Stimulated activated naive CD4-positive, alpha-beta T cell (primary cell): ENCODE measurements around the gene ZNF529.
"Not testable (repeated sequence)": the region's sequence is repeated elsewhere in the genome, so short reads cannot be mapped to it uniquely, and the experiment has no call there.

ENCODE experiments used
- DNase-seq, 6 experiments: peaks; one replicate each; lab custom pipeline; 2025; lab: John Stamatoyannopoulos, UW

ZNF529 gene

DNA sequence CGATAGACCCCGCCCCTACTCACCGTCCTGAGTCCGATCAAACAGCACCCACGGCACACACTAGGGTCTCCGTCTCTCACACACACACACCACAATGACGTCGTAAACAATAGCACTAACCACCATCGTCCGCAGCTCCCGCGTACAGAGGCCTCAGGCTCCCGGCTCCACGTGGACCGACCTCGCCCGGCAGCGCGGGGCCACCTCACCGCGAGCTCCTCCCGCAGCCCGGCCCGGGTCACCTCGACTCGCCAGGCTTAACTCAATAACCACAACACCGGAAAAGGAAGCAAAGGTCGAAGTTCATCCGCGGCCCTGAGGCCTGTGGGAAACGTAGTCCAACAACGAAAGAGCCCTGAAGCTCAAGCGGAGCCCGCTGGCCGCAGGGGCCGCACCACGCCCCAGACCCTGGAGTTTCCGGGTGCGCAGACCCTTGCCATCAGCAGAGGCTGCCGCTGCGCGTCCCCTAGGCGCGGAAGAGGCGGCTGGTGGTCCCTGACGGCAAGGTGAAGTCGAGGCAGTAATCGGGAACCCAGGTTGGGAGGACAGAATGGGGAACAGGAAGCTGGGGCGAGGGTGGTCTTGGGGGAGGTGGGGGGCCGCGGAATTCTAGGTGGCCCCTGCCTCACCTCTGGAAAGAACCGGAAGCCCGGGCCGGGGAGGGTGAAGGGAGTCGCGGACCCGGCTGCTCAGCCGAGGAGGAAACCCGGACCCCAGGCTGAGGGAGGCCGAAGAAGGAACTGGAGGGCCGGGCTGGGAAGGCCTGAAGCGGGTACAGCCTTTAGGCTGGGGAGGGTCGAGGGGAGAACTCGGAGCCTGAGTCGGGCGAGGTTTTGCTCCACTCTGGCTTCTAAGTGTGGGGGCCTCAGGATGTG lies at the start of gene ZNF529:
ZNF529 (minus strand) TSS at position 273 of the 875 bp plus-strand sequence. CDS start 946 bp downstream, outside the sequence.
- peak; percentile 79 to 93 (median 82) for DNase-seq

DNA sequence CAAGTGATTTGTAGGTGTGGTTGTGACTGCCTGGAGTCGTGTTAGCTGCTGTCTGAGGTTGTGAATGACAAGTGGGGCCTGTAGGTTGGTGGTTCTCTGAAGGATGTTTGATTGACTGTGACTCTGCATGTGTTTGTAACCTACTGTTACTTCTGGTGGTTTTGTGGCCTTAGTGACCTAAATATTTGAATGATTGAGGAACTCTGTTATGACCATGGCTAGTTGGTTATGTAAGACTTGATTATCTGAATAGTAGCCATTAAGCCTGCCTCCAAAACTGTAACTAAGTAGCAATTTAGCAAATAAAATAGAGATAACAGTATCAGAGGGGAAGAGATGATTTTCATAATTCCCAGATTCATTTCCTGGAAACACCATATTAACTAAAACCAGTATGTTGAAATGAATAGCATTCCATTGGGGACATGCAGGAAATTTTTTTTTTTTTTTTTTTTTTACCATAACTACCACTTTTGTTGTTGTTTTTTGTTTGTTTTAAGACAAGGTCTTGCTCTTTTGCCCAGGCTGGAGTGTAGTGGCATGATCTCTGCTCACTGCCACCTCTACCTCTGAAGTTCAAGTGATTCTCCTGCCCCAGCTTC lies 32.9 kb upstream of the ZNF529 start:
- no peak for DNase-seq

DNA sequence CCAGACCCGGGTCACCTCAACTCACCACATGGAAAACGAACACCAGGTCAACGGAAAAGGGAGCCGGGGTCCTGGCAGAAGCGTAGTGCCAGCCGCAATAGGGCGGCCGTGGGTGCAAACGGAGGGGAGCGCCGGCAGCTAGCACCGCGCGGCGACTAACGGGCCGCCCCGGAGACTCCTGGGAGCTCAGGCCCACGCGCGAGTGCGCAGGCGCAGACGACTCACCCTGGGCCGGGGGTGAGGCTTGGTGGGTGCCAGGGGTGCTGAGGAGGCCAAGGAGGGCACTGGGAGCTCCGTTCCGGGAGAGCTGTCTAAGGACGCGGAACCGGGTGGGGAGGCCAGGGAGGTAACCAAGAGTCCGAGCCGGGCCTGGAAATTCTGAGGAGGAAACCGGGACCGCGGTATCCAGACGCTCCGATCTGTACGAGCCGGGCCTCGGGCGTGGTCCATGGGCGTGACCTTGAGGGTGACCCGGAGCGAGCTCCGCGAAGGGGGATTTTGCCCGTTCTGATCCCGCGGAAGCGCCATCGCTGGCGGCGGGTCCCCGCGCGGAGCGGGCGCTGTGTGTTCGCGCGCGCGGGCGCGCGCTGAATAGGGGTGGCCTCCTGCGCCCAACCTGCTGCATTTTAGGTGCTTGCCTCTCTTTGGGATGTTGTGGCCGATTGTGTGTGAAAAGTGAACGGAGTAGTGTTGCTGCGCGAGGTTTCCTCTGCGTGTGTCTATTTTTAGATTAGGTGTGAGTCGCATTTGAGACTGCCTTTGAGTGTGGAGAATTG lies 32.2 kb upstream of the ZNF529 start, which contains the start of gene ZNF382:
ZNF382 (plus strand) TSS at position 213 of the 776 bp plus-strand sequence. CDS start 4,602 bp downstream, outside the sequence.
- DNase-seq, result peak; percentile 68 to 91 (median 80)

DNA sequence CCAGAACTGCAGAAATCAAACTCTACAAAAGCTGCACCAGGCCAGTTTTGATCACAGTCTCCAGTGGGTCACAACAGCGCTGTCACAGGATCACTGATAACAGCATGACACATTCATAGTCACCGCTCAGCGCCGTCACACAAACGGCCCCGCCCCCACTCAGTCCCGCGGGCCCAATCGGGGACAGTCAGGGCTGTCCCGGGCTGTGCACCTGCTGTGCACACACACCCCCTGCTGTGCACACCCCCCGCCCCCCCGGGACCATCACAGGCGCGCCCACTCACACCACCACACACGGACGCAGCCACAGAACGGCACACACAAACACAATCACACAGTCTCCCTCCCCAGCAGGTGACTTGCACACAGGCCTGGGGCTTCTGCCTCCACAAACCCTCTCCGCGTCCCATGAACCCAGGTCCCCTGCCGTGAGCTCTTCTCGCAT lies 31.6 kb upstream of the ZNF529 start:
- peak; percentile 68 to 88 (median 77) for DNase-seq

DNA sequence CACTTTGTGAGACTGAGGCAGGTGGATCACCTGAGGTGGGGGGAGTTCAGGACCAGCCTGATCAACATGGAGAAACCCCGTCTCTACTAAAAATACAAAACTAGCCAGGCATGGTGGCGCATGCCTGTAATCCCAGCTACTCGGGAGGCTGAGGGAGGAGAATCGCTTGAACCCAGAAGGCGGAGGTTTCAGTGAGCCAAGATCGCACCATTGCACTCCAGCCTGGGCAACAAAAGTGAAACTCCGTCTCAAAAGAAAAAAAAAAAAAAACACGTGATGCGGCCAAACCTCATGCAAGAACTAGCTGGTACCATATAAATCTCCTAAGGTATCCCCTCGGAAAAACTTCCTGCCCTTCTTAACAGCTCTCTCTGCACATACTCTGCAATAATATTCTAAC lies 29.6 kb upstream of the ZNF529 start:
- DNase-seq, result not testable (repeated sequence)

DNA sequence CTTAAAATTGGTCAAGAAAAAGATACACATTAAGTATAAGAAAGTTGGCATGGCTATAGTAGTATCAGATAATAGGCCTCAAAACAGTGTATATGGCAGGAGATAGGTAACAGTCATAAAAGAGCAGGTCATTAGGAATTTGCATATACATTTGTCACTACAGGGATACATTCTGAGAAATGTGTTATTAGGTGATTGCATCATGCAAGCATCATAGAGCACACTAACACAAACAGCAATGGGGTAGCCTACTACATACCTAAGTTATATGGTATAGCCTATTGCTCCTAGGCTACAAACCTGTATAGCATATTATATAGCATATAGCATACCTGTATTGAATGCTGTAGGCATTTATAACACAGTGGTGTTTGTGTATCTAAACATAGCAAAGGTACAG lies 6.2 kb upstream of the ZNF529 start:
- no peak for DNase-seq

DNA sequence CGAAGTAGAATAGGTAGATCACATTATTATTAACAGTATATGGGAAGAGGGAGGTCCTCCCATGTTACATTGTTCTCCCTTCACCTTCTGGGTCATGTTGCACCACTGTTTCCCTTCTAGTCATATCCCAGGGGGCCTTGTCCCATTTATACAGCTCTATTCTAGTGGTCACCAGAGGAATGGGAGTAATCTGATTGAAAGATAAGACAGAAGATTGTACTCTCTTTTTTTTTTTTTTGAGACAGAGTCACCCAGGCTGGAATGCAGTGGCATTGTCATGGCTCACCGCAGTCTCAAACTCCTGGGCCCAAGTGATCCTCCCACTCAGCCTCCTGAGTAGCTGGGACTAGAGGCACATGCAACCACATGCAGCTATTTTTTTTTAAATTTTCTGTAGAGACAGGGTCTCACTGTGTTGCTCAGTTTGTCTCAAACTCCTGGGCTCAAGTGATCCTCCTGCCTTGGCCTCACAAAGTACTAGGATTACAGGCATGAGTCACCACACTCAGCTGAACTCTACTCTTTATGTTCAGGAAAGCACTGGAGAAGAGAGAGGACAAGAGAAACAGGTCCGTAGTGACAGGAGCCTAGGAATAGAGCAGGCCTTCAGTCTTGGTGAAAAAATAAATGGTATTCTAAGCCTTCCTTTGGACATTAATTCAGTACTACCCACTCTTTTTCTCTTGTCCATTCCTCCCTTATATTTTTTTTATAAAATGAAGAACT lies 4.3 kb upstream of the ZNF529 start:
- DNase-seq, result no peak

DNA sequence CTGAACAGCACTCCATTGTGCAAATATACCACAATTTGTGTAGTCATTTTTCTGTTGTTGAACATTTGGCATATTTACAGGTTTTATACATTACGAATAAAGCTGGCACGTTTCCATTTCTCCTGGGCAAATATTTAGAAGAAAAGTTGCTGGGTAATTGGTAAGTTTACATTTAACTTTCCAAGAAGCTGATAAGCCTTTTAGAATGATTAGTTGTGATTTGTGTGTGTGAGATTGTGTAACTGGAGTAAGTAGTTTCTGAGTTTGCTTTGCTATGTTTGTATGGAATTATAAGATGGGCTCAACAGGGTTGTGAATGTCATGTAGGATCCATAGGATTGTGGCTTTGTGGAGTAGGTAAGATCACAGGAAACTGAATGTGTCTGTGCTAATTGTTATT lies 1.6 kb upstream of the ZNF529 start:
- DNase-seq, result no peak

DNA sequence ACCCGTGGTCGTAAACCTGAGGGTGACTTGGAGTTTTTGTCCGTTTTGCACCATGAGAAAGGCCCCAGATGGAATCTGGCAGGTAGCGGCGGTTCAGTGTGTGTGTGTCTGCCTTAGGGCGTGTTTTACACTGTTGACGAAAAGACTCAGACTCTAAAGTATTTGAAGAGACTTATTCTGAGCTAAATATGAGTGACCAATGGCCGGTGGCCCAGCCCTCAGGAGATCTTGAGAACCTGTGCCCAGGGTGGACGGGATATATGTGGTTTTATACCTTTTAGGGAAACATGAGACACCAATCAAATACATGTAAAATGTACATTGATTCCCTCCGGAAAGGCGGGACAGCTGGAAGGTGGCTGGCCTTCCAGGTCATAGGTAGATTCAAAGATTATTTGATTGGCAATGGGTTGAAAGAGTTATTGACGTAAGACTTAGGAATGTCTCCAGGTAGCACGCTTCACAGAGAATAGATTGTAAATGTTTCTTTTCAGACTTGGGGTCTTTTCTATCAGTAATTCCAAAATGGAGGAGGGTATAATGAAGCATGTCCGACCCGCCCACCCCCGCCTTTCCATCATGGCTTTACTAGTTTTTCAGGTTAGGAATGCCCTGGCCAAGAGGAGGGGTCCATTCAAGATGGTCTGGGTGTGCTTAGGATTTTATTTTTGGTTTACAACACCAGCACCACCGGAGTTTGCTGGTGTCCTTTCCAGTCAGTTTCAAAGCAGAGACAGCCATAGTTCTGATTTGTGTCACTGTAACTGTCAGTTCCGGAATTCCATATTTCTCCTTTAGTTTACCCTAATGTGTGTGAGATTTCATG lies 1.0 kb upstream of the ZNF529 start:
- DNase-seq, result peak in 1 of 6 experiments; percentile 23

DNA sequence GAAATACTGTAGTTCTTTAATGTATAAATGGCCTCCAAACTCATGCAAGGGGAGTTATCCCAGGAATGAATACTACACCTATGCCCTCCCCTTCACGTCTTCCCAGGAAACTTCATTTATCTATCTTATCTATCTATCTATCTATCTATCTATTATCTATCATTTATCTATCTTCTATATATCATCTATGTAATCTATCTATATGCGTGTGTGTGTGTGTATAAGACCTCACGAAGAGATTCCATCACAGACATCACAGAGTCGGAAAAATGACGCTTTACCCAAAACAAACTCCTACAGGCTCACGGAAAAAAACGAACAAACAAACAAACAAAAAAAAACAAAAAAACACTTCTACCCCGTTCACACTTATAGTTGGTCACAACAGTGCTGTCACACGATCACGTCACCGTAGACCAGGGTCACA lies 486 bp downstream of the ZNF529 start:
- no peak for DNase-seq

DNA sequence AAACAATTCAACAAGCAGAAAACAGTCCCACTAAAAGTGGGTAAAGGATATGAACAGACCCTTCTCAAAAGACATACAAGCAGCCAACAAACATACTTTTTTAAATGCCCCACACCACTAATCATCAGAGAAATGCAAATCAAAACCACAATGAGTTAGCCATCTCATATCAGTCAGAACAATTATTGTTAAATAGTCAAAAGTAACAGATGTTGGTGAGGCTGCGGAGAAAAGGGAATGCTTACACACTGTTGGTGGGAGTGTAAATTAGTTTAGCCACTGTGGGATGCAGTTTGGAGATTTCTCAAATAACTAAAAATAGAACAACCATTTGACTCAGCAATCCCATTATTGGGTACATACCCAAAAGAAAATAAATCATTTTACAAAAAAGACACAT lies 8.7 kb downstream of the ZNF529 start:
- DNase-seq, result no peak

DNA sequence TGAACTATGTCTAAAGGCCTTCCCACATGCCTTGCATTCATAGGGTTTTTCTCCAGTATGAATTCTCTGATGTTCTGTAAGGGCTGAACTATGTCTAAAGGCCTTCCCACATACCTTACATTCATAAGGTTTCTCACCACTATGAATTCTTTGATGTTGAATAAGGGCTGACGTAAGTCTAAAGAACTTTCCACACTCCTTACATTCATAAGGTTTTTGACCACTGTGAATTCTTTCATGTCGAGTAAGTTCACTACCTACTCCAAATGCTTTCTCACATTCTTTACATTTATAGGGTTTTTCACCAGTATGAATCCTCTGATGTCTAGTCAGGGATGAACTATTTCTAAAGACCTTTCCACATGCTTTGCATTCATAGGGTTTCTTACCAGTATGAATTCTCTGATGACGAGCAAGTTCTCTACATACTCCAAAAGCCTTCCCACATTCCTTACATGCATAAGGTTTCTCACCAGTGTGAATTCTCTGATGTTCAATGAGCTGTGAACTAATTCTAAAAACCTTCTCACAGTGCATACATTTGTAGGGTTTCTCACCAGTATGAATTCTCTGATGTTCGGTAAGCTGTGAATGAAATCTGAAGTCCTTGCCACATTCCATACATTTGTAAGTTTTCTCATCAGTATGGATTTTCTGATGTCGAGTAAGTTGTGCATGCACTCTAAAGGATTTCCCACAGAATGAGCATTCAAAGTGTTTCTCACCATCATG lies 25.9 kb downstream of the ZNF529 start:
- DNase-seq, result no peak

DNA sequence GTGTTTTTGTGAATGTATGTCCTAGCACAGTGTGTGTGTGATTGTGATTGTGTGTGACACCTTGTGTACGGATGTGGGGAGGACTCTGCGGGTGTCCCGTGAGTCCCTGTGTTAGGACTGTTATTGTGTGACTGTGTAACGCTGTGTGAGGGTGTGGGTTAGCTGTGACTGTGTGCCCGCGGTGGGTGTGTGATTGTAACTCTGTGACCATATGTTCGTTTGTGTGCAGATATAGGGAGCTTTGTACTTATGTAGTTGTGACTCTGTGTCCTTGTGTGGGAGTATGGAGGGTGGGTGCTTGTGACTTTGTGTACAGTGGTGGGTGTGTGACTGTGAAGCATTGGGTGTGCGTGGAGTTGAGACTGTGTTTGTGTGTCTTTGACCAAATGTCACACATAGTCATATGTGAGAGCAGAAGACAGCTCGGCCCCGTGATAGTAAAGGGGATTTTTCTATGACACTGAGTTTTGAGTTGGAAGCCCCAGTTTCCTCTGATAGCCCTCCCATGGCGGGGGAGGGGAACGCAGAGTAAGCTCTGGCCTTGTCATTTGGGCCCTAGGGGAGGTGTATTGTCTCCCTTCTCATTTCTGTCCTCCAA lies 44.1 kb downstream of the ZNF529 start:
- DNase-seq, result peak in 1 of 6 experiments; percentile 16

DNA sequence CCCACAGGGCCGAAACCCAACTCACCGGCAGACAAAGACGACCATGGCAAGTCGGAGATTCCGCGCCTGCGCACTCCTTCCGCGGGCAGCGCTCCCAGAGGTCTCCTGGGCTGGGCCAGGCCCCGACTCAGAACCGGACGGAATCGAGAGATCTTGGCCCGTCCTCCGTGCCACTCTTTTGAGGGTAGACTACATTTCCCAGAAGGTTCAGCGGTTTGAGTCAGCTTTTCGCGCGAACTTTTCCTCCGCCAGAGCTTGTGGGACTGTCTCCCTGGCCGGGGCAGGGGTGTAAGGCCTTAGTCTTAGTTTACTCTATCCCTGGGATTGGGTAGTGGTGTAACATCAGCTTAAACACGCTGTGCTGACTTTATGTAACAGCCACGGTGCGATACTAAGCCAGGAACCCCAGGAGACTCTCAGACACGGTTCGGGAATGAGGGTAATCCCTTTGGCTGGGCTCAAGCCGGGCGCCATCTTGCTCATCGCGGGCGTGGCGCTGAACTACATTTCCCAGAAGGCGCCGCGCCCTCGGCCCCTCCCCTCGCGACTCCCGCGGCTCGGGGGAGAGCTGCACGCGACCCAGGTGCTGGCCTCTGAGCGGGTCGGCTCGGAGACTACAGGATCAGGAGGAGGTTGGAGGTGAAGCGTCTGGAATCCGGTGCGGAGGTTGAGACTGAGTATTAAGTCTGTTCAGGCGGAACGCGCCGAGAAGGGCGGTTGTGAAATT lies 44.7 kb downstream of the ZNF529 start, which contains the start of gene ZNF260:
ZNF260 (minus strand) TSS at position 78 of the 727 bp plus-strand sequence. CDS start 13,033 bp downstream, outside the sequence.
- DNase-seq, result peak; percentile 83 to 98 (median 88)

DNA sequence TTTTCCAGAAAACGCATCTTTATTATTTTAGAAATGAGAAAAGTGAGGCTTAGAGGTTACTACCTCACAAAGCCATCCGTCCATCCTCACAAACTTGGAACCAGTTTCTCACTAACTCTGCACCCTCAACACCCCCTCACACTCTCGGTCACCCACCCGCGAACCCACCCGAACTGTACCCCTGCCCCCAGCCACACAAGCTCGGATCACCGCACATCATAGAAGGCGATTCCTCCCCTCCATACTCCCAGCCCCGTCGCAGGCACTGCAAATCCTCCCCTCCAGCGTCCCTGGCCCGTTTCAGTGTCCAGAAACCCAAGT lies 45.3 kb downstream of the ZNF529 start:
- DNase-seq, result no peak

DNA sequence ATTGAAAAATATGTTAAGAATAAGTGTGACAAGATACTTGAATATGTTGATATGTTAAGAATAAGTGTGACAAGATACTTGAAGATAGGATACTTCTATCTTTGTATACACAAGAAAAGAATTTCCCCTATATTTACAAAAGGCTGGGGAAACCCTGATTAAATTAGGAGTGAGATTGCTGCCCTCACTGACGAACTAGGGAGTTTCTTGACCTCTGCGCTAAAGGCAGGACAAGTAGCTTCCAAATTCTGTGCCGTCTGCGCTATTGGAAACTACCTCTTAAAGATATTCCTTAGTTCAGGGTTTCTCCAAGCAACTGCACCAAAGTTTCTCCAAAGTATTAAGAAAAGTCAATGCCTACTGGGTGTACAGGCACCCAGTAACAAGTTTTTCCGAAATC lies 45.8 kb downstream of the ZNF529 start:
- no peak for DNase-seq

DNA sequence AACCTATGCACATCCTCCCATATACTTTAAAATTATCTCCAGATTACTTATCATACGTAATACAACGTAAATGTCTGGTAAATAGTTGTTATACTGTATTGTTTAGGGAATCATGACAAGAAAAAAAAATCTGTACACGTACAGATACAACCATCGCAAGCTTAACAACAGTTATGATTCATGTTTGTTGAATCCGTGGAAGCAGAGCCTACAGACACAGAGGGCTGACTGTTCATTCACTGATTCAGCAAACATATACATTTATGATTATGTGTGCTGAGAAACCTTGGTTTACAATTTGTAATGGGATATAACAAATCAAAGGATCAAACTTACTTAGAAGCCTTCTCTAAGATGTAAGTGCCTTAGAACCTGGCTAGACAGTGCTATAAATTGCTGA lies 46.5 kb downstream of the ZNF529 start:
- DNase-seq, result no peak

DNA sequence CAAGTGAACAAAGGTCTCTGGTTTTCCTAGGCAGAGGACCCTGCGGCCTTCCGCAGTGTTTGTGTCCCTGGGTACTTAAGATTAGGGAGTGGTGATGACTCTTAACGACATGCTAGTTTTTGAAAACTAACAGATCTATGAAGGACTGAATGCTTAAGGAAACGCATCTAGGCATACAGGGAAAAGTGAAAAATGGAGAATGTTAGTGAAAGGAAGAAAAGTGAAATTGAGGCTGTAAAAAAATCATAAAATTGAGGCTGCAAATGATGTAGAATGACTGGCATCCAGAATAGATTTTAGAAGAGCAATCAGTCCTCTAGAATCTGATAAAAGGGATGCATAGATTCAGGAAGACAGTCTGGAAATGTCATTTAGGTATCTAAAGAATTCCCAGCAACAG lies 48.5 kb downstream of the ZNF529 start:
- no peak for DNase-seq
